A549 (cell line): ENCODE measurements around the gene RAD51B. TPM values are rescaled to one million over a fixed set of nuclear protein-coding genes. Genes with fewer than 3 reads are reported as not detected.

Experiments used
- ATAC-seq, 2 experiments: fragments of 200-7000 bp in 1 of 2; fragments of >200 bp in 1 of 2; cut with Nextera tagmentation in 1 of 2; cut with Tn5 transposase in 1 of 2; 3 replicates each; pipeline versions ENCODE4 v1.8.0 to v1.9.1; 2018 to 2020; ENCODE audit warnings: mild to moderate bottlenecking in 1 of 2, moderate library complexity in 1 of 2
- CTCF ChIA-PET: fragments of 300-600 bp; sonication (Branson Sonifier 250); formaldehyde crosslinking; extraction: SDS; loops from one replicate; lab custom pipeline; 2021; ENCODE audit warnings: antibody characterized with exemption, inconsistent platforms; lab: Yijun Ruan, JAX
- POLR2A ChIA-PET: fragments of 350-600 bp; formaldehyde crosslinking; extraction: SDS; loops from one replicate; lab custom pipeline; 2021; ENCODE audit warnings: antibody characterized with exemption, inconsistent platforms; lab: Yijun Ruan, JAX
- DNase-seq, 2 experiments: peaks; one replicate each; pipeline versions ENCODE4 v3.0.0 to v3.0.0-alpha.2; 2011 to 2016; ENCODE audit warnings: low read depth in 1 of 2, low spot score in 1 of 2
- FAIRE-seq: peaks from 2 replicates; lab custom pipeline; 2011; peaks lifted over from hg19 to GRCh38; lab: Jason Lieb, UNC
- H3K27ac ChIP-seq, 2 experiments: fragments of >200 bp; sonication (Bioruptor Twin); formaldehyde crosslinking; 3 replicates each; pipeline ENCODE4 v1.5.1; 2016 to 2017
- H3K4me1 ChIP-seq: fragments of >200 bp; sonication (Bioruptor Twin); formaldehyde crosslinking; 3 replicates; pipeline ENCODE4 v1.6.1; 2016
- H3K4me2 ChIP-seq: fragments of >200 bp; sonication (Bioruptor Twin); formaldehyde crosslinking; 3 replicates; pipeline ENCODE4 v1.6.1; 2016
- H3K4me3 ChIP-seq: fragments of >200 bp; sonication (Bioruptor Twin); formaldehyde crosslinking; 3 replicates; pipeline ENCODE4 v1.5.1; 2016
- H3K9me3 ChIP-seq: fragments of >200 bp; sonication (Bioruptor Twin); formaldehyde crosslinking; 3 replicates; pipeline ENCODE4 v1.6.1; 2016
- CEBPB ChIP-seq, 2 experiments: fragments of >200 bp in 1 of 2; sonication (Bioruptor Twin) in 1 of 2; formaldehyde crosslinking in 1 of 2; IDR thresholded peaks; 2 replicates each; pipeline ENCODE4 v1.6.1; 2012 to 2016
- CTCF ChIP-seq: fragments of >200 bp; sonication (Bioruptor Twin); formaldehyde crosslinking; IDR thresholded peaks from 3 replicates; pipeline ENCODE4 v1.5.1; 2016
- E2F6 ChIP-seq: IDR thresholded peaks from 2 replicates; pipeline ENCODE4 v1.6.1; 2012; ENCODE audit warnings: low read depth, borderline replicate concordance
- FOSB ChIP-seq: fragments of 250-450 bp; sonication (Bioruptor Pico); IDR thresholded peaks from 2 replicates; pipeline ENCODE4 v1.5.0; 2020; ENCODE audit warnings: mild to moderate bottlenecking, moderate library complexity
- FOSL2 ChIP-seq, 2 experiments: fragments of 450-650 bp in 1 of 2; fragments of >200 bp in 1 of 2; sonication (Bioruptor Twin) in 1 of 2; formaldehyde crosslinking; IDR thresholded peaks; 2 replicates each; pipeline versions ENCODE4 v1.5.0 to v1.6.1; 2016 to 2020; ENCODE audit warnings: mild to moderate bottlenecking in 1 of 2, moderate library complexity in 1 of 2
- FOXS1 ChIP-seq: fragments of 250-450 bp; sonication (Bioruptor Pico); IDR thresholded peaks from 2 replicates; pipeline ENCODE4 v1.5.0; 2020; ENCODE audit warnings: mild to moderate bottlenecking, moderate library complexity
- GATA3 ChIP-seq: IDR thresholded peaks from 2 replicates; pipeline ENCODE4 v1.6.1; 2012; ENCODE audit warnings: borderline replicate concordance
- HES2 ChIP-seq: fragments of >200 bp; sonication (Bioruptor Twin); formaldehyde crosslinking; IDR thresholded peaks from 2 replicates; pipeline ENCODE4 v1.6.1; 2016
- HOXB5 ChIP-seq: fragments of 250-450 bp; sonication (Bioruptor Pico); IDR thresholded peaks from 2 replicates; pipeline ENCODE4 v1.5.0; 2020; ENCODE audit warnings: mild to moderate bottlenecking, moderate library complexity
- JUN ChIP-seq, 2 experiments: fragments of >200 bp; sonication (Bioruptor Twin); formaldehyde crosslinking; IDR thresholded peaks; 2 replicates in 1 of 2; 3 replicates in 1 of 2; pipeline ENCODE4 v1.6.1; 2016 to 2017
- KDM5A ChIP-seq: fragments of 200-600 bp; sonication (generic); IDR thresholded peaks from 2 replicates; pipeline ENCODE4 v1.6.1; 2016; ENCODE audit warnings: antibody characterized with exemption, mild to moderate bottlenecking
- MYC ChIP-seq: IDR thresholded peaks from 2 replicates; pipeline ENCODE4 v1.6.1; 2012; ENCODE audit warnings: mild to moderate bottlenecking, inconsistent platforms, low read length, improper control_type of control experiment, borderline replicate concordance
- NFE2L2 ChIP-seq: fragments of 150-350 bp; conservative IDR thresholded peaks from 2 replicates; pipeline ENCODE4 v1.6.1; 2014; ENCODE audit warnings: low read length
- NPAS2 ChIP-seq: fragments of 250-450 bp; sonication (Bioruptor Pico); IDR thresholded peaks from 2 replicates; pipeline ENCODE4 v1.8.0; 2022; ENCODE audit warnings: mild to moderate bottlenecking, moderate library complexity, borderline replicate concordance
- NR3C1 ChIP-seq: fragments of >200 bp; sonication (Bioruptor Twin); formaldehyde crosslinking; IDR thresholded peaks from 3 replicates; pipeline ENCODE4 v1.6.1; 2017
- POLR2A ChIP-seq: IDR thresholded peaks from 2 replicates; pipeline ENCODE4 v1.6.1; 2012; ENCODE audit warnings: mild to moderate bottlenecking, low read length
- RNF2 ChIP-seq: fragments of 200-600 bp; sonication (generic); IDR thresholded peaks from 2 replicates; pipeline ENCODE4 v1.6.1; 2016; ENCODE audit warnings: low read depth, mild to moderate bottlenecking, antibody characterized with exemption, moderate library complexity, borderline replicate concordance
- SMC3 ChIP-seq: fragments of >200 bp; sonication (Bioruptor Twin); formaldehyde crosslinking; IDR thresholded peaks from 3 replicates; pipeline ENCODE4 v1.6.1; 2018; ENCODE audit warnings: inconsistent platforms
- TFCP2L1 ChIP-seq: fragments of 250-450 bp; sonication (Bioruptor Pico); IDR thresholded peaks from 2 replicates; pipeline ENCODE4 v1.5.0; 2021; ENCODE audit warnings: mild to moderate bottlenecking
- ZSCAN20 ChIP-seq: fragments of 250-450 bp; sonication (Bioruptor Pico); IDR thresholded peaks from 2 replicates; pipeline ENCODE4 v1.8.0; 2022; ENCODE audit warnings: mild to moderate bottlenecking, moderate library complexity
- WGBS: methylation state at CpG from one replicate; pipeline ENCODE4 v1.1.6; 2017; ENCODE audit errors: missing lambda C conversion rate; 5-methylcytosine and 5-hydroxymethylcytosine counted together
- polyA plus RNA-seq, 4 experiments: library from polyadenylated mRNA; depleted of rRNA in 3 of 4; stranded (reverse); fragments of >200 nt; fragmentation: RNase III in 1 of 4; extraction: RNeasy Plus Mini Kit Qiagen cat#74134 plus additional on column Dnase treatment in 1 of 4; gene quantifications; 2 replicates in 3 of 4; 3 replicates in 1 of 4; pipeline ENCODE4 v1.2.3, GENCODE V29; 2011 to 2017

Gene RAD51B
- polyA plus RNA-seq, 2 of the 4 experiments (the other 2 are of a cell fraction), result 7.2 to 10.8 TPM

GRCh38 chr14:68165274-68165843 lies 345.8 kb downstream of the RAD51B start:
- peak overlapping the region; percentile 83 to 88 for H3K27ac ChIP-seq
- no peak for FAIRE-seq
- DNase-seq, result peak in 1 of 2 experiments; percentile 61
- H3K4me1 ChIP-seq, result peaks cover 70% of the 10 kb centered on the region
- no peaks in the 10 kb centered on the region for H3K9me3 ChIP-seq
- CTCF ChIA-PET, result interaction anchor here (1.2 kb wide), 1 partner anchor 14 kb away, joined by 4 read pairs; no protein-coding TSS in a partner anchor
- 0 out of 2 replicates have a peak, but pooled peaks have one; percentile 51 for TF ChIP-seq TFCP2L1 (CRISPR knock-in tag)
- TF ChIP-seq GATA3, result no peak
- no peak overlapping the region for H3K4me3 ChIP-seq
- peak; percentile 61 to 62; a peak in 3 of 6 replicates for ATAC-seq
- H3K4me2 ChIP-seq, result peak overlapping the region; percentile 47
- WGBS, result 36% methylated on average over 2 of the region's 2 CpGs
- POLR2A ChIA-PET, result interaction anchor here (0.5 to 1.6 kb wide), 3 partner anchors 22 to 628 kb away, joined by 3 to 4 read pairs (median 3); partner anchors contain the start of gene ZFP36L1

GRCh38 chr14:68166731-68167382 lies 347.3 kb downstream of the RAD51B start:
- 90% methylated on average over 3 of the region's 3 CpGs for WGBS
- H3K9me3 ChIP-seq, result no peaks in the 10 kb centered on the region
- FAIRE-seq (no peak), ATAC-seq (no peak), DNase-seq (no peak)
- H3K4me3 ChIP-seq, result no peak overlapping the region
- no peak for TF ChIP-seq NFE2L2
- TF ChIP-seq POLR2A, result no peak
- H3K4me2 ChIP-seq, result no peak overlapping the region
- H3K27ac ChIP-seq, result peak overlapping the region; percentile 77 to 88
- peaks cover 85% of the 10 kb centered on the region for H3K4me1 ChIP-seq
- CTCF ChIA-PET, result no interaction called here
- POLR2A ChIA-PET, result no interaction called here

GRCh38 chr14:68167383-68168087 lies 348.0 kb downstream of the RAD51B start:
- no peak for ATAC-seq
- H3K4me3 ChIP-seq, result no peak overlapping the region
- H3K27ac ChIP-seq, result peak overlapping the region; percentile 77 to 88
- TF ChIP-seq NFE2L2, result no peak
- peaks cover 90% of the 10 kb centered on the region for H3K4me1 ChIP-seq
- FAIRE-seq, result peak; percentile 7
- no peak for DNase-seq
- ChIA-PET CTCF (interaction anchor here (0.7 kb wide), 1 partner anchor 55 kb away, joined by 3 read pairs; no protein-coding TSS in a partner anchor), POLR2A (no interaction called here)
- WGBS, result 74% methylated on average over 5 of the region's 5 CpGs
- H3K9me3 ChIP-seq, result no peaks in the 10 kb centered on the region
- no peak overlapping the region for H3K4me2 ChIP-seq

- no peak for TF ChIP-seq KDM5A
- no peak for TF ChIP-seq RNF2
- no peak for TF ChIP-seq ZSCAN20
- no peak for TF ChIP-seq NPAS2
- TF ChIP-seq FOSB (CRISPR knock-in tag), result no peak
- TF ChIP-seq POLR2A, result no peak
- TF ChIP-seq HOXB5 (CRISPR knock-in tag), result no peak
- no peak for TF ChIP-seq JUN (IDR thresholded peaks at IDR 0.05)
- no peak for TF ChIP-seq NFE2L2
- ATAC-seq (no peak), FAIRE-seq (peak; percentile 67), DNase-seq (no peak)
- 79% methylated on average over 1 of the region's 1 CpG for WGBS
- H3K4me3 ChIP-seq, result no peak overlapping the region
- peaks cover 94% of the 10 kb centered on the region for H3K4me1 ChIP-seq
- ChIA-PET CTCF (interaction anchor here (0.9 kb wide), 2 partner anchors 10 to 11 kb away, joined by 3 read pairs; no protein-coding TSS in a partner anchor), POLR2A (no interaction called here)
- no peaks in the 10 kb centered on the region for H3K9me3 ChIP-seq
- H3K27ac ChIP-seq, result peak overlapping the region; percentile 77 to 88
- H3K4me2 ChIP-seq, result peak overlapping the region; percentile 26; the same call in 2 of the 3 replicates
Observed at GRCh38 chr14:68168460-68169109, 349.0 kb downstream of the RAD51B start.

GRCh38 chr14:68172216-68172615 lies 352.6 kb downstream of the RAD51B start:
- ATAC-seq (peak; percentile 53 to 74; a peak in 4 of 6 replicates), DNase-seq (peak in 1 of 2 experiments; percentile 81), FAIRE-seq (peak; percentile 89)
- Histone ChIP-seq H3K27ac (peak overlapping the region; percentile 88 to 94), H3K4me3 (no peak overlapping the region), H3K9me3 (0 out of 3 replicates have a peak, but pooled peaks cover 5% of the 10 kb centered on the region), H3K4me2 (peak overlapping the region; percentile 72), H3K4me1 (peaks cover 75% of the 10 kb centered on the region)
- ChIA-PET POLR2A (interaction anchor here (0.6 to 1.8 kb wide), 11 partner anchors 9 to 621 kb away, joined by 3 to 18 read pairs (median 6); partner anchors contain the start of gene ZFP36L1), CTCF (interaction anchor here (1.6 to 1.8 kb wide), 2 partner anchors 20 to 238 kb away, joined by 3 to 5 read pairs; no protein-coding TSS in a partner anchor)
- WGBS, result 1% methylated on average over 3 of the region's 3 CpGs
- peak; percentile 83 to 96 for TF ChIP-seq CEBPB (IDR thresholded peaks at IDR 0.05)
- no peak for TF ChIP-seq MYC
- no peak for TF ChIP-seq CTCF
- no peak for TF ChIP-seq FOSL2 (IDR thresholded peaks at IDR 0.05)
- TF ChIP-seq FOSL2 (CRISPR knock-in tag; IDR thresholded peaks at IDR 0.05), result peak; percentile 75
- TF ChIP-seq HES2, result peak; percentile 67
- TF ChIP-seq SMC3, result peak; percentile 37
- no peak for TF ChIP-seq NR3C1
- no peak for TF ChIP-seq E2F6
- TF ChIP-seq FOXS1, result 0 out of 2 replicates have a peak, but pooled peaks have one; percentile 48
